ENCODE results near the gene THRA. TPM values are rescaled to one million over a fixed set of nuclear protein-coding genes. Genes with fewer than 3 reads are reported as not detected.

Gene THRA
- total RNA-seq, 1 donor from 2014 or later, result 55.6 TPM

DNA sequence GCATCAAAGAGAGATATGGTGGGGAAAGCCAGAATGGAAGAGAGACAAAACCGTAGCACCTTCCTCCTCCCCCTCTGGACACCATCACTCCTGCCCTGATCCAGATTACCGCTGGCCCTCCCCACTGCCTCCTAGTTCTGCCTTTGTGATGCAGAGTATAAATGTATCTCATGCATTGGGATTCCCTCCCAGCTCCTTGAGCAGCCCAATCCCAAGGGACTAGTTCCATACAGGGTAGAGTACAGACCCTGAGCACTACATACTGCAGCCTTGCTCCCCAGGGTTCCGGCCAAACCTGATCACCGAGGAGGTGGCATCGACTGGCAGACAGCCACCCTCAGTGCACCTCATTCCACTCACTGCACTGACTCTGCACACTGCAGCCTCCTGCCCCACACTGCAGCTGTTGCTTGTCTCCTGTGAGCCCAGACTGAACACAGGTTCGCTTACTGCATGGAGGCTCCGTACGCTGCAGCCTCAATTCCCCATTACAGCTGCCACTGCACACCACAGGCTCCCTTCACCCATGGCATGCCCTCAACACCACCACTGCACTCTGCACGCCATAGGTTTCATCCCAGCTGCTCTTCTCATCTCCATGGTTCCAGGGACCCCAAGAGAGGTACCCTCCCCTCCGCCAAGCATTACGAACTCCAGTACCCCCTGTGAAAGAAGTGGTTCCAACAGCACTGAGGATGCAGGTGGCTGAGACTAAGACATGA lies 1.7 kb upstream of the THRA start:
- Histone ChIP-seq H3K27me3 (no peaks in the 10 kb centered on the region), H3K36me3 (no peaks in the 10 kb centered on the region), H3K9me3 (no peaks in the 10 kb centered on the region), H3K4me3 (no peak overlapping the region), H3K4me1 (peaks cover 27% of the 10 kb centered on the region), H3K27ac (no peak overlapping the region)
- intact Hi-C loops (cut with DNase I), result no loop called here
- TF ChIP-seq, protein P1, sequence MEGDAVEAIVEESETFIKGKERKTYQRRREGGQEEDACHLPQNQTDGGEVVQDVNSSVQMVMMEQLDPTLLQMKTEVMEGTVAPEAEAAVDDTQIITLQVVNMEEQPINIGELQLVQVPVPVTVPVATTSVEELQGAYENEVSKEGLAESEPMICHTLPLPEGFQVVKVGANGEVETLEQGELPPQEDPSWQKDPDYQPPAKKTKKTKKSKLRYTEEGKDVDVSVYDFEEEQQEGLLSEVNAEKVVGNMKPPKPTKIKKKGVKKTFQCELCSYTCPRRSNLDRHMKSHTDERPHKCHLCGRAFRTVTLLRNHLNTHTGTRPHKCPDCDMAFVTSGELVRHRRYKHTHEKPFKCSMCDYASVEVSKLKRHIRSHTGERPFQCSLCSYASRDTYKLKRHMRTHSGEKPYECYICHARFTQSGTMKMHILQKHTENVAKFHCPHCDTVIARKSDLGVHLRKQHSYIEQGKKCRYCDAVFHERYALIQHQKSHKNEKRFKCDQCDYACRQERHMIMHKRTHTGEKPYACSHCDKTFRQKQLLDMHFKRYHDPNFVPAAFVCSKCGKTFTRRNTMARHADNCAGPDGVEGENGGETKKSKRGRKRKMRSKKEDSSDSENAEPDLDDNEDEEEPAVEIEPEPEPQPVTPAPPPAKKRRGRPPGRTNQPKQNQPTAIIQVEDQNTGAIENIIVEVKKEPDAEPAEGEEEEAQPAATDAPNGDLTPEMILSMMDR (IDR thresholded peaks at IDR 0.05), result no peak
- no peak for ATAC-seq
- DNase-seq, result no peak

DNA sequence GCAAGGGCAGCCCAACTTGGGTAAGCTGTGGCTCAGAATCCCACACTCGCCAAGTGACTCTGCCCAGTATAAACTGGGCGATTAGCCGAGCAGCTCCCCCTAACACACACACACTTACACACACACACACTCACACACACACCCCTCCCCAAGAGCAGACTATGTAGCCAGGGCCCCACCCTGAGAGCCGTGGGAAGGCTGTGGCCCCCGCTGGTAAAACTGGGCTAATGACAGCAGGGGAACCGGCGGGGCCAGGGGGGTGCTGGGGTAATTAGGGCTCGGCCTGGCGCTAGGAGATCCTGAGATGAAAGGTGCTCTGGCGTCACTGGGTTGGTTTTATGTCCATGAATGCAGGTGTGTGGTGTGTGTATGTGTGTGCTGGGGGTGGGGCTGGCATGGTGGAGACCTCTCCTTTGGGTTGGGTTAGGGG lies 1.1 kb upstream of the THRA start:
- DNase-seq, result no peak
- ATAC-seq, result no peak
- intact Hi-C loops (cut with DNase I), result no loop called here

DNA sequence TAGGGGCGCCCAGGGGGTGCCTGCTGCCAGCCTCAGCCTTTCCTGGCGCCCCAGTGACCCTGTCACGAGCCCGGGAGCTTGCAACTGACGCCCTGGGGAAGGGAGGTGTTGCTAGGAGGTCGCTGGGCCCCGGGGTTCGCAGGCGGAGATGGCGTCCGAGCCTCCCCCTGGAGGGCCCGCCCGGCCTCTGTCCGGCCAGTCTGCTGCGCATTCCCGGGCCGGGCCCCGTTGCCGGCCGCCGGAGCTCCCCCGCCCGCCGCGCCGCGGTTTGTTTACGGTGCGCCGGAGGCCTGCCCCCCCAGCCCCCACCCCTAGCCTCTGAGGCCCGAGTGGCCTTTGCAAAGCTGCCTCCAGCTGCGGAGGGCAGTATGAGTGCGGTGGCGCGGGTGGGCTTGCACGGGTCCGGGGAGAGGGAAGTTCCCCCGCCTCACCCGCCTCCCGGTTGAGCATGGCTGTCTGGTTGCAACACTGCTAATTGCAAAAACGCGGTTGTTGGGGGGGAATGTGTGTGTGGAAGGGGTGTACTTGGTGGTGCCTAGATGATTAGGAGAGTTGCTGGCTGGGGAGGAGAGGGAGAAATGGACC lies 514 bp downstream of the THRA start:
- no peaks in the 10 kb centered on the region for H3K27me3 ChIP-seq
- DNase-seq (peak; percentile 88), ATAC-seq (peak; percentile 69)
- H3K4me1 ChIP-seq, result peaks cover 40% of the 10 kb centered on the region
- H3K27ac ChIP-seq, result peak overlapping the region; percentile 93
- H3K4me3 ChIP-seq, result peak overlapping the region; percentile 97
- H3K36me3 ChIP-seq, result no peaks in the 10 kb centered on the region
- TF ChIP-seq, protein P1 (IDR thresholded peaks at IDR 0.05), result no peak
- H3K9me3 ChIP-seq, result no peaks in the 10 kb centered on the region
- intact Hi-C loops (cut with DNase I), result no loop called here

More for the DNA sequence above, 1.1 kb upstream of the THRA start:
- Histone ChIP-seq H3K27me3 (no peaks in the 10 kb centered on the region), H3K27ac (no peak overlapping the region), H3K9me3 (no peaks in the 10 kb centered on the region), H3K4me3 (no peak overlapping the region), H3K4me1 (peaks cover 28% of the 10 kb centered on the region), H3K36me3 (no peaks in the 10 kb centered on the region)
- TF ChIP-seq, protein P1 (IDR thresholded peaks at IDR 0.05), result no peak

DNA sequence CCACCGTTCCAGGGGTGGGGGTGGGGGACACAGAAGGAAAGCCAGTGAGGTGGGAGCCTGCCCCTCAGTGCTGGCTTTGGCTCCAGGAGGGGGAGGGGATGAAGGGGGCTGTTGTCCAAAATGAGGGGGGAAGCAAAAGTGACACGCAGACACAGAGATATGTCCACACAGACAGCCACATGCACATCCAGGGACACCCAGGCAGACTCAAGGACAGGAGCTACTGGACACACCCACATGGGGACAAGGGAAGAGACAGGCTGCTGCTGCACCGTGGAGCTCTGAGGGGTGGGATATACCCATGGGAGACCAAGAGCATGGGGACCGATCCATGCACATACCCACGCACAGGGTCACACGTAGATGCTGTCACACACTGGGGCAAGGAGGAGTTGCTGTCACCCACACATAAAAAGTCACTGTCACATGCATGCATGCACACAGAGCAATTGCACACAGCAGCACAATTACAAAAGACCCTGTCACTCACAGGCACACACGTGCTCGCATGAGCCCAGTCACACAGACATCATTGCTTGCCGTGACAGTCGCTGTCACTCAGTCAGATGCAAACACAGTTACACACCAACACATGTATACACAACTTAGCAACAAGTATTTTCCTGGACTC lies 1.3 kb downstream of the THRA start:
- ATAC-seq (peak; percentile 42), DNase-seq (peak; percentile 77)
- peaks cover 41% of the 10 kb centered on the region for H3K4me1 ChIP-seq
- H3K4me3 ChIP-seq, result peak overlapping the region; percentile 97
- intact Hi-C loops (cut with DNase I), result no loop called here
- TF ChIP-seq, protein P1 (IDR thresholded peaks at IDR 0.05), result no peak
- H3K9me3 ChIP-seq, result no peaks in the 10 kb centered on the region
- no peaks in the 10 kb centered on the region for H3K36me3 ChIP-seq
- H3K27ac ChIP-seq, result peak overlapping the region; percentile 93
- H3K27me3 ChIP-seq, result no peaks in the 10 kb centered on the region

DNA sequence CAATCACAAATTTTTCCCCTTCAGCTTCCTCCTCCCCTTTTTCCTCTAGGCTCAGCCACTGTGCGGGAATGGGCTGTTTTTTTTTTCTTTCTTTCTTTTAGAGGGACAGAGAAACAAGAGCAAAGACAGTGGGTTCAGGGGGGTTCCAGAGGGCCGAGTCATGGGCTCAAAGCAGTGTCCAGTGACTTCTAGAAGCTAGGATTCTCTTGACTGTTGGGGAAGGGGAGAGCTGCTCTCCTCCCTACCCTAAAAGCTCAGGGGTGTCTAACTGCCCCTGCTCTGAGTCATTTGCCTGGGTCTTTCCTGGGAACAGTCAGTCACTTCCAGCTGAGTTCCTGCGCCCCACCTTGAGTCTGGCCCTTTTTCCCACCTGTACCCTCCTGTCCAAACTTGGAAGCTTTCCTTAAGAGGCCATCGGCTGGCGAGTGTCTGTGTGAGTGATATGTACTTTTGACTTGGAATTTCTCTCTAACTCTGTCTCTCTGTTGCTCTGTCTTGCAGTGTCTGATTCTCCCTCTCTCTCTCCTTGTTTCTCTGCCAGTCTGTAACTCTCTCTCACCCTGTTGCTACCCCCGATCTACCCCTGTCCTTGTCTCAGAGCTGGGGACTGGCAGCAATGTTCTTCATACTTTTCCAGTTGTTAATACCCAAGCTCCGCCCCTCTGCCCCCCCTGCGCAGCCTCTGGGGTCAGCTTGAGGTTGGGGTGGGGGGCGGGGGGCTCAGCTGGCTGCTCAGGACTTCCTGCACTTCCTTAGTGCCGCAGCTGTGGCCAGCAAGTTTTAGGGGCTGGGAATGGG lies 2.4 kb downstream of the THRA start:
- Histone ChIP-seq H3K4me3 (peak overlapping the region; percentile 97), H3K27ac (peak overlapping the region; percentile 93), H3K9me3 (no peaks in the 10 kb centered on the region), H3K27me3 (no peaks in the 10 kb centered on the region), H3K4me1 (peaks cover 53% of the 10 kb centered on the region), H3K36me3 (no peaks in the 10 kb centered on the region)
- DNase-seq, result no peak
- TF ChIP-seq, protein P1 (IDR thresholded peaks at IDR 0.05), result no peak
- ATAC-seq, result no peak
- intact Hi-C loops (cut with DNase I), result no loop called here
